Hippocampal formation (tissue), 2 donors: Measurements from ENCODE around the gene CHAT.

Experiments
- DNase-seq, 2 donors: peaks; one replicate each; lab custom pipeline; 2025; lab: John Stamatoyannopoulos, UW

Gene CHAT

GRCh38 chr10:49597426-49598163 lies 16.2 kb upstream of the CHAT start:
- DNase-seq = no peak

DNA sequence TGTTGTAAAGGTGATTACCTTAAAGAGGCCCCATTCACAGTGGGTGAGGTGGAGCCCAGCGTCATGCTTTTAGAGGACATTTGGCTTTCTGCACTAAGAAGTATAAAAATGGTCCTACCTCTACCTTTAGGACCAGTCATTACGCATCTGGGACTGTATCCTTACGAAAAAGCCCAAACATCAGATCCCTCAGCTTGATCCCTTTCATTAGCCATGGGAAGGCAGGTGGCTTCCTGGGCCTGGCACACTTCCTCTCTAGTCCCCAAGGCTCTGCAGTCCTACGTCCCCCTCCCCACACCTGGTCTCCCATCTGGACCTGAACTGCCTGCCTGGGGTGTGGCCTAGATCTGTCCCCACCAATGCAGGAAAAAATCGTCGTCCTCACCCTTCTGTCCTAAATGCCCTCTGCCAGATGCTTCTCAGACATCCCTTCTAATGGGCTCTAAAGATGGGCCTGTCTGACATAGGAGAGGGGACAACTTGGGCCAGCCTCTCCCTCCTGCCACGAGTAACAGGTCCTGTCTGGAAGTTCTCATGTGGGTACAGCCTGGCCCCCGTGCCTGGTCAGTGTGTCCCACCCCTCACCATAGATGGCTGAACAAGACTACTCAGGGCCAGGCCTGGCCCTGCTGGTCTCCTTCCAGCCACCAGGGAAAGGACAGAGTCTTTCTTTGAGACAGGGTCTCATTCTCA lies 15.5 kb upstream of the CHAT start:
- no peak for DNase-seq

- no peak for DNase-seq
These were observed 14.9 kb upstream of the CHAT start for GRCh38 chr10:49598986-49599385.

- no peak for DNase-seq
These were observed 14.3 kb upstream of the CHAT start for GRCh38 chr10:49599546-49599945.

DNA sequence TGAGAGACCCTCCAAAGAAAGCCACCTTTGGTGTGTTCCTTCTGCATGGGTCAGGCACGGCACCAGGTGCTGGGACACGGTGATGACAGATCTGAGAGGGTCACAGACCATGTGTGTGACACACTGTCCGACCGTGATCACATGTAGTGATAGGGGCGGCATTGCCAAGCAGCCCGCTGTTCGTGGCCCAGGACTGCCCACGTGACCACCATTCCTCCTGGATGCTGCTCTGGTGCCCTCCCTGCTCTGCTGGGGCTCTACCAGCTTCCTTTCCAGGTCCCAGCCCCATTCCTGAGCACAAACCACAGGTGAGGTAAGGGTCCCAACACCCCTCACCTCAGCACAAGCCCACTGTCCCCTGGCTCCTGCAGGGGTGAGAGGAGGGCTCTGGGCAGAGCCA lies 13.8 kb upstream of the CHAT start:
- DNase-seq = no peak

GRCh38 chr10:49600781-49601400 lies 12.9 kb upstream of the CHAT start:
- no peak for DNase-seq

- no peak for DNase-seq
These were observed 12.0 kb upstream of the CHAT start for GRCh38 chr10:49601857-49602256.

GRCh38 chr10:49602380-49603023 lies 11.3 kb upstream of the CHAT start:
- no peak for DNase-seq

- DNase-seq = no peak
These were observed 8.5 kb upstream of the CHAT start for GRCh38 chr10:49605216-49605938.

DNA sequence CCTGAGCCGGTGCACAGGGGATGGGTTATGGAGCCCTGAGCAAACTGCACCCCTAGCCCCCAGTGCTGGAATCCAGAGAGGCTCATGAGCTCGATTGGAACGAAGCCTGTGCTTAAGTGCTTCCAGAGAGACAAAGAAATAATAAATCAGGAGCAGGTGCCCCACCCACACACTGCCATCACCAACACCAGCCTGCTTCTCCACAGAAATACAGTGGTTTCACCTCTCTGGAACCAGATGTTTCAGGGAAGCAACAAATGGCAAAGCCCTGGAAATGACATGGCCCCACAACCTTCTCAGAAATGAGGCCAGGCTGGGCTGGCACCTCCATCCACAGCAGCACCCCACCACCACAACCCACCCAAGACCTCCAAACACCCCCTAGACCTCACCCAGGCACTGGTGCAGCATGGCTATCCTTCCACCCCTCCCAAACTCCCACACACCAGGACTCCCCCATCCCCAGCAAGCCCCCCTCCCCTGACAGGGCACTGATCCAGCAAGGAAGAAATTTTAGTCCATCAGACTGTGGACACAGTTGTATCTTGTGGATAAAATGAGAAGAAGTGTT lies 7.8 kb upstream of the CHAT start:
- DNase-seq = no peak

DNA sequence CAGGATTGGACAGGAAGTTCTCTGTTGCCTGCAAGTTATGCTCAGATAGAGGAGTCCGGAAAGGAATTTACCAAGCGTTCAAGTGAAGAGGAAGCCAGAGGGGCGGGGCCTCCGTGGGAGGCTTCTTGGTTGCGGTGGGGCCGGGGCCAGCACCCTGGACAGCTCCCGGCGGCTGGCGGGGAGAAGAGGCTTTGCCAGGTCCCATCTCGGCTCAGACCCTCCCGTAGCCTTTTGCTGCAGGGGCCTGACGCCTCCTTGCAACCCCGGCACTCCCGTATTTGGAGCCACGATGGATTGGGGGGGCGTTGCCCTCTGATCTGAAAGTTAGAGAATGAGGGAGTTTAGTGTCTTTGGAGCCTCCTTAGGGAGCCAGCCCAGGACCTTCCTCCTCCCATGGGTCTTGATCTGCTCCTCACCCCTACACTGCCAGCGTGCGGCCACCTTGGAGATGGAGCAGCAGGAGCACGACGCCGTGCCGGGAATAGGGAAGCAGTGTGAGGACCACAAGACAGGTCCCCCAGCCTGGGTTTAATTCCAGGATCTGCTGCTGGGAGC lies 6.8 kb upstream of the CHAT start:
- DNase-seq = peak; percentile 0 to 21

DNA sequence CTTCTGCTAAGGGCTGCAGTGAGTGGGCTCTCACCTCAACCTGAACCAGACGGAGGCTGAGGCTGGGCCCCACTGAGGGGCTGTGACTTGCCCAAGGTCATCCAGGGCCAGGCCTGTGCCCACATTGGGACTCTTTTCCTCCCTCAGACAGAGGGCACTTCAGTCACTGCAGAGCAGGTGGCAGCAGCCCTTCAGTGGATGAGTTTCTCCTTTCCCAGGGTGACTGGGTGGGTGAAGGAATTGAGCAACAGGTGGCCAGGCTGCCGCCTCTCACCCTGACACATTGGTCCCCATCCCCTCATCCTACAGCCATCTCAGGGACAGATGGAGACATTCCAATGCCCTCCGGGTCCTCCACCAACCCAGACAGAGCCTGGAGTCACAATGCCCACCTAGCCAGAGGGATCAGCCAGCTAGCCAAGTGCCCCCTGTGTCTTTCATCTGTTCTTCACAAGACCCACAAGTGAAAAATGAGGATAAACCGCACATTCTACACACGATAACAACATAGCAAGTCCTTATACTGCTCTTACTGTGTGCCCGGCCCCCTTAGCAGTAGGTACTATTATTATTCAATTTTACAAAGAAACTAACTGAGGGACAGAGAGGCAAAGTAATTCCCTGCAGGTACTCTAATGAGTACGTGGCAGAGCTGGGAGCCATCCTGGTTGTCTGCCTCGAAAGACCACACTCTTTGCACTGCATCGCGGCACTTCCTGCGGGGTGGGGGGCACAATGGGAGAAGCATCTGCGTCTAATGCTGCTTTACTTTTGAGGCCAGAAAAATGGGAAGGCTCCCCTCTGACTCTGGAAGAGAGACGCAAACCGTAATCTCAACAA lies 5.5 kb upstream of the CHAT start:
- no peak for DNase-seq

DNA sequence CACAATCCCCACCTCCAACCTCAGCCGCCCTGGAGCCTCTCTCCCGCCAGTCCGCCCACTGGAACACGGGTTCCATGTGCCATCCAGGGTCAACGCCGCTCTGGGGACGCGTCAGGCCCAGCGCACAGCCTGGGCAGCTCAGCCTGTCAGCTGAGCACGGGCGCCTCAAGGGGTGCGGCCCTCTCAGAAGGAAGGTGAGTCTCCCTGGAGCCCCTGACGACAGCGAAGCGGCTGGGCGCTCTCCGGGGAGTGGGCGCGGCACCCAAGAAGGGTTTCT lies 4.9 kb upstream of the CHAT start:
- no peak for DNase-seq

DNA sequence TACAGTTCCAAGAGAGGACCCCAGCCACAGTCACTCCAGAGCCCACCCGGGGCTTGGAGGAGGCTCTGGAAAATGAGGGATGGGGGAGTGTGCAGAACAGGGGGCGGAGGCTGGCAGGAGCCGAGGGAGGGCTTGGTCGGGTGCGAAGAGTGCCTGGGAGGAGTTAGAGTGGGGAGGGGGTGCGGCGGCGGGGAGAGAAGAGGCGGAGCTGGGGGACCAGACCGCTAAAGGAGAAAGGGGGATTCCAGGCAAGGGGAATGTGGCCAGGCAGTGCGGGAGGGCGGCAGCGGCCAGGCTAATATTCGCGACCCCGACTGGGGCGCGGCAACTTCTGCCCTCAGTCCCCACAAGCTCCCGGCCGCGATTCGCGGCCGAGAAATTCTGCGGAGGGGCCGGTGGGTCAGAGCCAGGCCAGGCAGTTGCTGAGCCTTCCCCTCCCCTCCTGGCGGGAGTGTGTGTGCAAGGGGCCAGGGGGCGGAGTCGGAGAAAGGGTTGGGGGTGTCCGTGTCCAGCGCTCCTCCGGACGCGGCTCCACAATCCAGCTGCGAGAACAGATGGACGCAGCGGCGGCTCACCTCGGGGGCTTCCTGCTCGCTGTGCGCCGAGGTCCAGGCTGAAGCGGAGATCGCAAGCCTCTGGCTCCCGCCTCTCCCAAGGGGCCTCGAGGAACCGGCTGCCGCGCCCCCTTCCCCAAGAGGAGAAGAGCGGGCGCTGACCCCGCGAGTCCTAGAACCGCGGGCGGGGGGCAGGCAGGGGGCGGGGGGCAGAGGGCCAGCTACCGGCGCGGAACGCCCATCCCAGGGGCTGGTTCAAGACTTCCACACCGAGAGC lies 4.3 kb upstream of the CHAT start:
- no peak for DNase-seq

DNA sequence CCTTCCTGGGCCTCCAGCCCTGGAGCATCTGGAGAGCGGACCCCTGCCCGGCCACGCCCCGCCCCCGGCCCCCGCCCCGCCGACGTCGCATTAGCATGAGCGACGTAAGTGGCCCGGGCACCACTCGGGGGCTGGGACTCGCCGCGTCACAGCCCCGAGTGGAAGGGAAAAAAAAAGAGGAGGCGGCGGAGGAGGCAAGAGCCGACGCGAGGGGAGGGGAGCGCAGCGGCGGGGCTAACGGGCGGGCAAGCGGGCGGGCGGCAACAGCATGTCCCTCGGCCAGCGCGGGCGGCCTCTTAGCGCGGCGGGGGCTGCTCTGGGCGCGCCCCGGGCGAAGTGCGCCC lies 3.8 kb upstream of the CHAT start, which contains the start of gene SLC18A3:
Gene SLC18A3, plus strand, starts transcription at position 197 of the 344 bp plus-strand sequence. CDS start 431 bp downstream, outside the sequence.
- no peak for DNase-seq

DNA sequence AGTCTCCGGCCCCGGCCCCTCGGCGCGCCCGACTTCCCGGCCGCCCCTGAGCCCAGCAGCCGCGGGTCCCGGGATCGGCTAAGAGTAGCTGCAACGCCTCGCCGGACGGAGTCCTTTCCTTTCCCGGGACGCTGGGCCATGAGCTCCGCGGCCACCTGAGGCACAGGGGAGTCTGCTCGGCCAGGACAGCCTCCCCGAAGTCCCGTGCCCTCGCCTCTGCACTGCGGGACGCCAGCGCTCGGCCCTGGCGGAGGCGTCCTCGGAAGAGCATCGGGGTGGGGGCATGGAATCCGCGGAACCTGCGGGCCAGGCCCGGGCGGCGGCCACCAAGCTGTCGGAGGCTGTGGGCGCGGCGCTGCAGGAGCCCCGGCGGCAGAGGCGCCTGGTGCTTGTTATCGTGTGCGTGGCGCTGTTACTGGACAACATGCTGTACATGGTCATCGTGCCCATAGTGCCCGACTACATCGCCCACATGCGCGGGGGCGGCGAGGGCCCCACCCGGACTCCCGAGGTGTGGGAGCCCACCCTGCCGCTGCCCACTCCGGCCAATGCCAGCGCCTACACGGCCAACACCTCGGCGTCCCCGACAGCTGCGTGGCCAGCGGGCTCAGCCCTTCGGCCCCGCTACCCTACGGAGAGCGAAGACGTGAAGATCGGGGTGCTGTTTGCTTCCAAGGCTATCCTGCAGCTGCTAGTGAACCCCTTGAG lies 3.2 kb upstream of the CHAT start:
- no peak for DNase-seq

- DNase-seq = no peak
These were observed 2.5 kb upstream of the CHAT start for GRCh38 chr10:49611166-49611815.

- DNase-seq = no peak
These were observed 1.9 kb upstream of the CHAT start for GRCh38 chr10:49611816-49612512.
